Coronary artery (tissue), 2 donors: ENCODE data around the gene GPR25.

Experiments used
- DNase-seq: peaks from one replicate; pipeline ENCODE4 v3.0.0-alpha.2; 2017; ENCODE audit warnings: low spot score
- H3K27ac ChIP-seq, 2 donors: fragments of 200-600 bp; sonication (generic); one replicate each; pipeline ENCODE4 v1.5.1; 2016 to 2019
- H3K4me3 ChIP-seq: fragments of 200-600 bp; sonication (generic); 2 replicates; pipeline ENCODE4 v1.5.1; 2016; ENCODE audit warnings: mild to moderate bottlenecking, moderate library complexity
- CTCF ChIP-seq: fragments of 200-600 bp; sonication (generic); IDR thresholded peaks from one replicate; pipeline ENCODE4 v1.5.1; 2019; ENCODE audit warnings: antibody characterized with exemption

Gene GPR25

GRCh38 chr1:200873116-200873670, 412 bp downstream of the GPR25 start:
- TF ChIP-seq CTCF: no peak
- no peak for DNase-seq
- no peak overlapping the region for H3K27ac ChIP-seq
- peak overlapping the region; percentile 68 for H3K4me3 ChIP-seq

- DNase-seq: peak; percentile 67
- no peak for TF ChIP-seq CTCF
- no peak overlapping the region for H3K27ac ChIP-seq
- H3K4me3 ChIP-seq: peak overlapping the region; percentile 68
These were observed 1.1 kb downstream of the GPR25 start for GRCh38 chr1:200873671-200874397.

GRCh38 chr1:200874694-200875093, 1.9 kb downstream of the GPR25 start:
- DNase-seq: no peak
- Histone ChIP-seq H3K4me3 (no peak overlapping the region), H3K27ac (no peak overlapping the region)
- no peak for TF ChIP-seq CTCF

- Histone ChIP-seq H3K27ac (no peak overlapping the region), H3K4me3 (no peak overlapping the region)
- DNase-seq: no peak
- no peak for TF ChIP-seq CTCF
These were observed 2.6 kb downstream of the GPR25 start for GRCh38 chr1:200875416-200875815.

- TF ChIP-seq CTCF: no peak
- Histone ChIP-seq H3K4me3 (no peak overlapping the region), H3K27ac (no peak overlapping the region)
- DNase-seq: no peak
These were observed 4.2 kb downstream of the GPR25 start for GRCh38 chr1:200877010-200877409.

GRCh38 chr1:200877839-200878551, 5.2 kb downstream of the GPR25 start:
- no peak for DNase-seq
- Histone ChIP-seq H3K4me3 (no peak overlapping the region), H3K27ac (no peak overlapping the region)
- no peak for TF ChIP-seq CTCF
